Sigmoid colon (tissue), 7 donors: ENCODE data around the gene CASP12. TPM values are rescaled to one million over a fixed set of nuclear protein-coding genes. Genes with fewer than 3 reads are reported as not detected.
"Not testable (repeated sequence)": the region's sequence is repeated elsewhere in the genome, so short reads cannot be mapped to it uniquely, and the experiment has no call there.

Experiments used
- DNase-seq: peaks from one replicate; pipeline ENCODE4 v3.0.0-alpha.2; 2019
- H3K27ac ChIP-seq, 4 donors: fragments of 200-600 bp; sonication (generic); one replicate each; pipeline ENCODE4 v1.5.1; 2016 to 2019; ENCODE audit warnings: mild to moderate bottlenecking in 1 of 4
- H3K27me3 ChIP-seq, 3 donors: fragments of 200-600 bp; sonication (generic); one replicate each; pipeline ENCODE4 v1.5.1; 2019; ENCODE audit warnings: mild to moderate bottlenecking in 1 of 3
- H3K36me3 ChIP-seq, 4 donors: fragments of 200-600 bp; sonication (generic); one replicate each; pipeline ENCODE4 v1.5.1; 2016 to 2019
- H3K4me1 ChIP-seq, 4 donors: fragments of 200-600 bp; sonication (generic); one replicate each; pipeline ENCODE4 v1.5.1; 2017 to 2019
- H3K4me3 ChIP-seq, 4 donors: fragments of 200-600 bp; sonication (generic); one replicate each; pipeline ENCODE4 v1.5.1; 2017 to 2019; ENCODE audit warnings: mild to moderate bottlenecking in 2 of 4, moderate library complexity in 1 of 4
- H3K9me3 ChIP-seq, 4 donors: fragments of 200-600 bp in 3 of 4; sonication (generic) in 3 of 4; one replicate each; pipeline versions ENCODE4 v1.5.1 to v1.6.1; 2013 to 2019
- EP300 ChIP-seq, 4 donors: sonication (generic); formaldehyde crosslinking; IDR thresholded peaks; one replicate each; pipeline ENCODE4 v1.6.1; 2017; ENCODE audit warnings: antibody characterized with exemption in 4 of 4
- POLR2A ChIP-seq, 2 donors: fragments of 450-650 bp; IDR thresholded peaks; one replicate each; pipeline ENCODE4 v1.6.1; 2016; ENCODE audit warnings: antibody characterized with exemption in 2 of 2, mild to moderate bottlenecking in 2 of 2, moderate library complexity in 2 of 2
- POLR2AphosphoS5 ChIP-seq, 4 donors: sonication (generic); formaldehyde crosslinking; IDR thresholded peaks; one replicate each; pipeline ENCODE4 v1.6.1; 2017; ENCODE audit warnings: antibody characterized with exemption in 4 of 4
- WGBS, 2 donors: extraction: QIAGEN DNeasy Blood & Tissue Kit; methylation state at CpG; one replicate each; pipeline ENCODE4 v1.1.7; 2013; 5-methylcytosine and 5-hydroxymethylcytosine counted together
- intact Hi-C: fragments of 100-400 bp; cut with DNase I; formaldehyde crosslinking; loops from one replicate; pipeline ENCODE4 v1.15.1; 2023
- polyA plus RNA-seq, 3 donors: library from polyadenylated mRNA; stranded (reverse); fragments of 200-250 nt; gene quantifications; one replicate each; pipeline ENCODE4 v1.2.3, GENCODE V29; 2013
- total RNA-seq, 4 donors: library from RNA; depleted of rRNA; stranded (reverse); fragments of >200 nt; gene quantifications; one replicate each; pipeline ENCODE4 v1.1.0, GENCODE V29; 2016
- TF ChIP-seq, protein P1 (sequence below), 4 experiments: fragments of 450-650 bp in 3 of 4; fragments of 200-600 bp in 1 of 4; IDR thresholded peaks; one replicate each; pipeline ENCODE4 v1.5.1; 2016 to 2019; ENCODE audit warnings: antibody characterized with exemption in 4 of 4, mild to moderate bottlenecking in 3 of 4, moderate library complexity in 2 of 4
- donor health status: healthy with polysubstance abuse.
- donor health status: Bipolar disorder and iron deficiency.
- donor health status: healthy.

Gene CASP12
- total and polyA plus RNA-seq, 7 donors: 0.22 to 9.4 (median 2.2) TPM; not detected in 1

- H3K36me3 ChIP-seq: no peaks in the 10 kb centered on the region
- WGBS, 2 donors: 30 to 63% methylated on average over 1 of the region's 1 CpG
- no peak overlapping the region for H3K27ac ChIP-seq
- H3K9me3 ChIP-seq: no peaks in the 10 kb centered on the region
- no peaks in the 10 kb centered on the region for H3K27me3 ChIP-seq
- no peaks in the 10 kb centered on the region for H3K4me1 ChIP-seq
- no peak for DNase-seq
- intact Hi-C loops: no loop called here
- TF ChIP-seq POLR2AphosphoS5 (IDR thresholded peaks at IDR 0.05) (no peak), EP300 (IDR thresholded peaks at IDR 0.05) (no peak), POLR2A (IDR thresholded peaks at IDR 0.05) (no peak)
- TF ChIP-seq, protein P1, sequence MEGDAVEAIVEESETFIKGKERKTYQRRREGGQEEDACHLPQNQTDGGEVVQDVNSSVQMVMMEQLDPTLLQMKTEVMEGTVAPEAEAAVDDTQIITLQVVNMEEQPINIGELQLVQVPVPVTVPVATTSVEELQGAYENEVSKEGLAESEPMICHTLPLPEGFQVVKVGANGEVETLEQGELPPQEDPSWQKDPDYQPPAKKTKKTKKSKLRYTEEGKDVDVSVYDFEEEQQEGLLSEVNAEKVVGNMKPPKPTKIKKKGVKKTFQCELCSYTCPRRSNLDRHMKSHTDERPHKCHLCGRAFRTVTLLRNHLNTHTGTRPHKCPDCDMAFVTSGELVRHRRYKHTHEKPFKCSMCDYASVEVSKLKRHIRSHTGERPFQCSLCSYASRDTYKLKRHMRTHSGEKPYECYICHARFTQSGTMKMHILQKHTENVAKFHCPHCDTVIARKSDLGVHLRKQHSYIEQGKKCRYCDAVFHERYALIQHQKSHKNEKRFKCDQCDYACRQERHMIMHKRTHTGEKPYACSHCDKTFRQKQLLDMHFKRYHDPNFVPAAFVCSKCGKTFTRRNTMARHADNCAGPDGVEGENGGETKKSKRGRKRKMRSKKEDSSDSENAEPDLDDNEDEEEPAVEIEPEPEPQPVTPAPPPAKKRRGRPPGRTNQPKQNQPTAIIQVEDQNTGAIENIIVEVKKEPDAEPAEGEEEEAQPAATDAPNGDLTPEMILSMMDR (IDR thresholded peaks at IDR 0.05): no peak
- H3K4me3 ChIP-seq: no peak overlapping the region
These were observed 36.3 kb upstream of the CASP12 start for GRCh38 chr11:104934594-104934993.

- 90 to 96% methylated on average over 3 of the region's 3 CpGs for WGBS, 2 donors
- H3K27me3 ChIP-seq, intact Hi-C loops: not testable (repeated sequence)
These were observed 35.8 kb upstream of the CASP12 start for GRCh38 chr11:104934073-104934472.

DNA sequence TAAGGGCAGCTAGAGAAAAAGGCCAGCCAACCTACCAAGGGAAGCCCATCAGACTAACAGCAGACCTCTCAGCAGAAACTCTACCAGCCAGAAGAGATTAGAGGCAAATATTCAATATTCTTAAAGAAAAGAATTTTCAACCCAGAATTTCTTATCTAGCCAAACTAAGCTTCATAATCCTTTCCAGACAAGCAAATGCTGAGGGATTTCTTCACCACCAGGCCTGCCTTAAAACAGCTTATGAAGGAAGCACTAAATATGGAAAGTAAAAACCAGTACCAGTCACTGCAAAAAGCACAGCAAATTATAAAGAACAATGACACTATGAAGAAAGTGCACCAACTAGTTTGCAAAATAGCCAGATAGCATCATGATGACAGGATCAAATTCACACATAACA, 30.6 kb upstream of the CASP12 start:
- intact Hi-C loops: no loop called here
- TF ChIP-seq EP300 (IDR thresholded peaks at IDR 0.05) (no peak), POLR2A (IDR thresholded peaks at IDR 0.05) (no peak), POLR2AphosphoS5 (IDR thresholded peaks at IDR 0.05) (no peak)
- TF ChIP-seq, protein P1 (IDR thresholded peaks at IDR 0.05): no peak

More at GRCh38 chr11:104934073-104934472, 35.8 kb upstream of the CASP12 start:
- H3K4me1 ChIP-seq, H3K9me3 ChIP-seq, H3K36me3 ChIP-seq, H3K27ac ChIP-seq, DNase-seq, H3K4me3 ChIP-seq: not testable (repeated sequence)

GRCh38 chr11:104926771-104927611, 28.7 kb upstream of the CASP12 start:
- Histone ChIP-seq H3K36me3 (no peaks in the 10 kb centered on the region), H3K4me1 (no peaks in the 10 kb centered on the region), H3K27ac (no peak overlapping the region), H3K27me3 (no peaks in the 10 kb centered on the region), H3K9me3 (peaks cover 0 to 4% (median 1%) of the 10 kb centered on the region in 4 donors), H3K4me3 (no peak overlapping the region)
- intact Hi-C loops: no loop called here
- 80 to 82% methylated on average over 9 of the region's 9 CpGs for WGBS, 2 donors
- DNase-seq: no peak
- no peak for TF ChIP-seq POLR2A (IDR thresholded peaks at IDR 0.05)
- no peak for TF ChIP-seq EP300 (IDR thresholded peaks at IDR 0.05)
- TF ChIP-seq, protein P1 (IDR thresholded peaks at IDR 0.05): no peak
- no peak for TF ChIP-seq POLR2AphosphoS5 (IDR thresholded peaks at IDR 0.05)

More for the DNA sequence above, 30.6 kb upstream of the CASP12 start:
- Histone ChIP-seq H3K9me3 (peaks cover 0 to 4% (median 1%) of the 10 kb centered on the region in 4 donors), H3K27ac (no peak overlapping the region), H3K36me3 (no peaks in the 10 kb centered on the region), H3K27me3 (no peaks in the 10 kb centered on the region), H3K4me3 (no peak overlapping the region), H3K4me1 (no peaks in the 10 kb centered on the region)
- no peak for DNase-seq

GRCh38 chr11:104925850-104926249, 27.6 kb upstream of the CASP12 start:
- Histone ChIP-seq H3K36me3 (no peaks in the 10 kb centered on the region), H3K9me3 (peaks cover 0 to 4% (median 1%) of the 10 kb centered on the region in 4 donors), H3K27me3 (no peaks in the 10 kb centered on the region), H3K4me1 (no peaks in the 10 kb centered on the region), H3K4me3 (no peak overlapping the region), H3K27ac (no peak overlapping the region)
- TF ChIP-seq EP300 (IDR thresholded peaks at IDR 0.05) (no peak), POLR2A (IDR thresholded peaks at IDR 0.05) (no peak), POLR2AphosphoS5 (IDR thresholded peaks at IDR 0.05) (no peak)
- TF ChIP-seq, protein P1 (IDR thresholded peaks at IDR 0.05): no peak
- 91 to 95% methylated on average over 6 of the region's 6 CpGs for WGBS, 2 donors
- DNase-seq: no peak
- intact Hi-C loops: no loop called here
